HepG2 (cell line): ENCODE results near the gene SMTNL1. TPM values are rescaled to one million over a fixed set of nuclear protein-coding genes. Genes with fewer than 3 reads are reported as not detected.
A peak's percentile ranks its signal among the peaks of the same experiment; 100 is the strongest.

Source experiments
- ARNTL ChIP-seq: sonication (generic); formaldehyde crosslinking; IDR thresholded peaks from 2 replicates; pipeline ENCODE4 v1.4.0; 2020; ENCODE audit warnings: mild to moderate bottlenecking, missing genetic modification reagents
- ATF7-NPFF ChIP-seq: sonication (generic); formaldehyde crosslinking; IDR thresholded peaks from 2 replicates; pipeline ENCODE4 v1.8.1; 2023; ENCODE audit warnings: mild to moderate bottlenecking, low read depth, missing genetic modification reagents, moderate library complexity
- ATRX ChIP-seq: sonication (generic); formaldehyde crosslinking; IDR thresholded peaks from 2 replicates; pipeline ENCODE4 v1.4.0; 2020; ENCODE audit warnings: missing genetic modification reagents, borderline replicate concordance
- HCFC1 ChIP-seq: fragments of 150-350 bp; IDR thresholded peaks from 2 replicates; pipeline ENCODE4 v1.6.1; 2014; ENCODE audit warnings: low read depth, low read length
- HDAC2 ChIP-seq: sonication (generic); formaldehyde crosslinking; IDR thresholded peaks from 2 replicates; pipeline ENCODE4 v1.4.0; 2020; ENCODE audit warnings: missing genetic modification reagents
- KLF13 ChIP-seq: sonication (generic); formaldehyde crosslinking; IDR thresholded peaks from 2 replicates; pipeline ENCODE4 v1.4.0; 2020; ENCODE audit warnings: mild to moderate bottlenecking, missing genetic modification reagents
- MED8 ChIP-seq: sonication (generic); formaldehyde crosslinking; IDR thresholded peaks from 2 replicates; pipeline ENCODE4 v1.8.1; 2023; ENCODE audit warnings: mild to moderate bottlenecking, missing genetic modification reagents; ENCODE audit not compliant: insufficient replicate concordance
- ONECUT2 ChIP-seq: sonication (generic); formaldehyde crosslinking; IDR thresholded peaks from 2 replicates; pipeline ENCODE4 v1.4.0; 2020; ENCODE audit warnings: missing genetic modification reagents
- U2AF2 ChIP-seq: fragments of 200-400 bp; formaldehyde crosslinking; IDR thresholded peaks from 2 replicates; pipeline ENCODE4 v1.6.1; 2017; ENCODE audit warnings: low read depth, mild to moderate bottlenecking, low read length
- ZNF30 ChIP-seq: sonication (generic); formaldehyde crosslinking; IDR thresholded peaks from 2 replicates; pipeline ENCODE4 v1.5.0; 2020; ENCODE audit warnings: mild to moderate bottlenecking, missing genetic modification reagents
- ZNF33A ChIP-seq: sonication (generic); formaldehyde crosslinking; IDR thresholded peaks from 2 replicates; pipeline ENCODE4 v1.5.1; 2020; ENCODE audit warnings: missing genetic modification reagents, mild to moderate bottlenecking, moderate library complexity, borderline replicate concordance
- ZNF550 ChIP-seq: sonication (generic); formaldehyde crosslinking; IDR thresholded peaks from 2 replicates; pipeline ENCODE4 v1.4.0; 2020; ENCODE audit warnings: mild to moderate bottlenecking, missing genetic modification reagents, borderline replicate concordance
- polyA plus RNA-seq, 8 experiments: library from polyadenylated mRNA; depleted of rRNA in 3 of 8; stranded (reverse) in 7 of 8; unstranded in 1 of 8; fragments of >200 nt; fragmentation: Illumina TruSeq in 4 of 8; extraction: Trizol in 4 of 8; gene quantifications; 2 replicates each; pipeline versions ENCODE4 v1.2.1 to v1.2.3, GENCODE V29; 2011 to 2016; ENCODE audit warnings: low read depth in 4 of 8, missing spikeins in 1 of 8, mixed read lengths in 1 of 8; ENCODE audit not compliant: insufficient read depth in 1 of 8
- total RNA-seq, 5 experiments: library from RNA; depleted of rRNA; stranded (reverse); fragments of >200 nt; fragmentation: Illumina TruSeq; extraction: Trizol; gene quantifications; 2 replicates each; pipeline ENCODE4 v1.2.3, GENCODE V29; 2016; ENCODE audit warnings: low read depth in 1 of 5
- TF ChIP-seq, protein P1 (sequence below): sonication (generic); formaldehyde crosslinking; IDR thresholded peaks from 2 replicates; pipeline ENCODE4 v1.5.1; 2020; ENCODE audit warnings: mild to moderate bottlenecking, missing genetic modification reagents
- TF ChIP-seq, protein P2 (sequence below): sonication (generic); formaldehyde crosslinking; IDR thresholded peaks from 2 replicates; pipeline ENCODE4 v1.8.0; 2022; ENCODE audit warnings: mild to moderate bottlenecking, missing genetic modification reagents, moderate library complexity
- TF ChIP-seq, protein P3 (sequence below), 2 experiments: IDR thresholded peaks; 2 replicates each; pipeline ENCODE4 v1.6.1; 2011 to 2012; ENCODE audit warnings: low read length in 2 of 2, borderline replicate concordance in 1 of 2, low read depth in 1 of 2, mild to moderate bottlenecking in 1 of 2, moderate library complexity in 1 of 2
- TF ChIP-seq, protein P4 (sequence below): sonication (generic); formaldehyde crosslinking; IDR thresholded peaks from 2 replicates; pipeline ENCODE4 v1.9.0; 2021; ENCODE audit warnings: missing genetic modification reagents, borderline replicate concordance
- TF ChIP-seq, protein P5 (sequence below): sonication (generic); formaldehyde crosslinking; IDR thresholded peaks from 2 replicates; pipeline ENCODE4 v1.4.0; 2020; ENCODE audit warnings: missing genetic modification reagents
- TF ChIP-seq, protein P6 (sequence below): sonication (generic); formaldehyde crosslinking; IDR thresholded peaks from 2 replicates; pipeline ENCODE4 v1.4.0; 2020; ENCODE audit warnings: missing genetic modification reagents

The SMTNL1 gene
- total and polyA plus RNA-seq, 2 of the 13 experiments (the other 11 are each of a cell fraction or from before 2014, with no cell fraction given), result 0.04 TPM; not detected in 1

DNA sequence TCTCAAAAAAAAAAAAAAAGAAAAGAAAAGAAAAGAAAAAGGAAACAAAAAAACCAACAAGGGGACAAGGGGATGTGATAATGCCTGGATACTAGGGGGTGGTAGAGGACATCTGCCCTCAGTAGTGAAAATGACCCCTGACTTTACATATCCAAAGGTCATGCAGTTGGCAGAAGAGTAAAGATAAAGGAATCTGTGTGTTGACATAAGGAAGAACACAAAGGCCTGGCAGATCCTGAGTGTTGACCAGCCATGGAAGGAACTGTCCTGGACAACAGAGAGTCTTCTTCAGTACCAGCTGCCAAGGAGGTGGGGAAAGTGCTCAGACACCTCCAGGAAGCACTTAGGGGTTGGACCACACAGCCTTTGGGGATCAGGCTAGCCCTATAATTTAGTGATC, 34.5 kb upstream of the SMTNL1 start (continued):
- TF ChIP-seq MED8 (no peak), KLF13 (CRISPR knock-in tag) (no peak), HCFC1 (no peak), ATF7-NPFF (CRISPR knock-in tag) (no peak), U2AF2 (no peak), ZNF33A (CRISPR knock-in tag) (no peak), ZNF550 (CRISPR knock-in tag) (no peak), ONECUT2 (CRISPR knock-in tag) (no peak), ZNF30 (CRISPR knock-in tag) (no peak), ATRX (CRISPR knock-in tag) (no peak), ARNTL (CRISPR knock-in tag) (no peak), HDAC2 (CRISPR knock-in tag) (peak; percentile 82; the same call in 1 of the 2 replicates)
- TF ChIP-seq, protein P1, sequence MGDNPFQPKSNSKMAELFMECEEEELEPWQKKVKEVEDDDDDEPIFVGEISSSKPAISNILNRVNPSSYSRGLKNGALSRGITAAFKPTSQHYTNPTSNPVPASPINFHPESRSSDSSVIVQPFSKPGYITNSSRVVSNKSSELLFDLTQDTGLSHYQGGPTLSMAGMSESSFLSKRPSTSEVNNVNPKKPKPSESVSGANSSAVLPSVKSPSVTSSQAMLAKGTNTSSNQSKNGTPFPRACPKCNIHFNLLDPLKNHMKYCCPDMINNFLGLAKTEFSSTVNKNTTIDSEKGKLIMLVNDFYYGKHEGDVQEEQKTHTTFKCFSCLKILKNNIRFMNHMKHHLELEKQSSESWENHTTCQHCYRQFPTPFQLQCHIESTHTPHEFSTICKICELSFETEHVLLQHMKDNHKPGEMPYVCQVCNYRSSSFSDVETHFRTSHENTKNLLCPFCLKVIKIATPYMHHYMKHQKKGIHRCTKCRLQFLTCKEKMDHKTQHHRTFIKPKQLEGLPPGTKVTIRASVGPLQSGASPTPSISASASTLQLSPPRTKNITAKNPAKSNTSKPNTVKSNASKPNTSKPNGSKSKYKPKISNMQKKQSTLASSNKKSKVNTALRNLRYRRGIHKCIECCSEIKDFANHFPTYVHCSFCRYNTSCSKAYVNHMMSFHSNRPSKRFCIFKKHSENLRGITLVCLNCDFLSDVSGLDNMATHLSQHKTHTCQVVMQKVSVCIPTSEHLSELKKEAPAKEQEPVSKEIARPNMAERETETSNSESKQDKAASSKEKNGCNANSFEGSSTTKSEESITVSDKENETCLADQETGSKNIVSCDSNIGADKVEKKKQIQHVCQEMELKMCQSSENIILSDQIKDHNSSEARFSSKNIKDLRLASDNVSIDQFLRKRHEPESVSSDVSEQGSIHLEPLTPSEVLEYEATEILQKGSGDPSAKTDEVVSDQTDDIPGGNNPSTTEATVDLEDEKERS, result no peak
- TF ChIP-seq, protein P2, sequence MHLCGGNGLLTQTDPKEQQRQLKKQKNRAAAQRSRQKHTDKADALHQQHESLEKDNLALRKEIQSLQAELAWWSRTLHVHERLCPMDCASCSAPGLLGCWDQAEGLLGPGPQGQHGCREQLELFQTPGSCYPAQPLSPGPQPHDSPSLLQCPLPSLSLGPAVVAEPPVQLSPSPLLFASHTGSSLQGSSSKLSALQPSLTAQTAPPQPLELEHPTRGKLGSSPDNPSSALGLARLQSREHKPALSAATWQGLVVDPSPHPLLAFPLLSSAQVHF (CRISPR knock-in tag), result no peak
- TF ChIP-seq, protein P3, sequence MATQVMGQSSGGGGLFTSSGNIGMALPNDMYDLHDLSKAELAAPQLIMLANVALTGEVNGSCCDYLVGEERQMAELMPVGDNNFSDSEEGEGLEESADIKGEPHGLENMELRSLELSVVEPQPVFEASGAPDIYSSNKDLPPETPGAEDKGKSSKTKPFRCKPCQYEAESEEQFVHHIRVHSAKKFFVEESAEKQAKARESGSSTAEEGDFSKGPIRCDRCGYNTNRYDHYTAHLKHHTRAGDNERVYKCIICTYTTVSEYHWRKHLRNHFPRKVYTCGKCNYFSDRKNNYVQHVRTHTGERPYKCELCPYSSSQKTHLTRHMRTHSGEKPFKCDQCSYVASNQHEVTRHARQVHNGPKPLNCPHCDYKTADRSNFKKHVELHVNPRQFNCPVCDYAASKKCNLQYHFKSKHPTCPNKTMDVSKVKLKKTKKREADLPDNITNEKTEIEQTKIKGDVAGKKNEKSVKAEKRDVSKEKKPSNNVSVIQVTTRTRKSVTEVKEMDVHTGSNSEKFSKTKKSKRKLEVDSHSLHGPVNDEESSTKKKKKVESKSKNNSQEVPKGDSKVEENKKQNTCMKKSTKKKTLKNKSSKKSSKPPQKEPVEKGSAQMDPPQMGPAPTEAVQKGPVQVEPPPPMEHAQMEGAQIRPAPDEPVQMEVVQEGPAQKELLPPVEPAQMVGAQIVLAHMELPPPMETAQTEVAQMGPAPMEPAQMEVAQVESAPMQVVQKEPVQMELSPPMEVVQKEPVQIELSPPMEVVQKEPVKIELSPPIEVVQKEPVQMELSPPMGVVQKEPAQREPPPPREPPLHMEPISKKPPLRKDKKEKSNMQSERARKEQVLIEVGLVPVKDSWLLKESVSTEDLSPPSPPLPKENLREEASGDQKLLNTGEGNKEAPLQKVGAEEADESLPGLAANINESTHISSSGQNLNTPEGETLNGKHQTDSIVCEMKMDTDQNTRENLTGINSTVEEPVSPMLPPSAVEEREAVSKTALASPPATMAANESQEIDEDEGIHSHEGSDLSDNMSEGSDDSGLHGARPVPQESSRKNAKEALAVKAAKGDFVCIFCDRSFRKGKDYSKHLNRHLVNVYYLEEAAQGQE (IDR thresholded peaks at IDR 0.05; ENCODE audit: borderline replicate concordance in 1 of 2, low read depth in 1 of 2, low read length in 2 of 2), result no peak
- TF ChIP-seq, protein P4, sequence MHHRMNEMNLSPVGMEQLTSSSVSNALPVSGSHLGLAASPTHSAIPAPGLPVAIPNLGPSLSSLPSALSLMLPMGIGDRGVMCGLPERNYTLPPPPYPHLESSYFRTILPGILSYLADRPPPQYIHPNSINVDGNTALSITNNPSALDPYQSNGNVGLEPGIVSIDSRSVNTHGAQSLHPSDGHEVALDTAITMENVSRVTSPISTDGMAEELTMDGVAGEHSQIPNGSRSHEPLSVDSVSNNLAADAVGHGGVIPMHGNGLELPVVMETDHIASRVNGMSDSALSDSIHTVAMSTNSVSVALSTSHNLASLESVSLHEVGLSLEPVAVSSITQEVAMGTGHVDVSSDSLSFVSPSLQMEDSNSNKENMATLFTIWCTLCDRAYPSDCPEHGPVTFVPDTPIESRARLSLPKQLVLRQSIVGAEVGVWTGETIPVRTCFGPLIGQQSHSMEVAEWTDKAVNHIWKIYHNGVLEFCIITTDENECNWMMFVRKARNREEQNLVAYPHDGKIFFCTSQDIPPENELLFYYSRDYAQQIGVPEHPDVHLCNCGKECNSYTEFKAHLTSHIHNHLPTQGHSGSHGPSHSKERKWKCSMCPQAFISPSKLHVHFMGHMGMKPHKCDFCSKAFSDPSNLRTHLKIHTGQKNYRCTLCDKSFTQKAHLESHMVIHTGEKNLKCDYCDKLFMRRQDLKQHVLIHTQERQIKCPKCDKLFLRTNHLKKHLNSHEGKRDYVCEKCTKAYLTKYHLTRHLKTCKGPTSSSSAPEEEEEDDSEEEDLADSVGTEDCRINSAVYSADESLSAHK (CRISPR knock-in tag), result no peak
- TF ChIP-seq, protein P5, sequence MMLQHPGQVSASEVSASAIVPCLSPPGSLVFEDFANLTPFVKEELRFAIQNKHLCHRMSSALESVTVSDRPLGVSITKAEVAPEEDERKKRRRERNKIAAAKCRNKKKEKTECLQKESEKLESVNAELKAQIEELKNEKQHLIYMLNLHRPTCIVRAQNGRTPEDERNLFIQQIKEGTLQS (CRISPR knock-in tag), result no peak
- TF ChIP-seq, protein P6, sequence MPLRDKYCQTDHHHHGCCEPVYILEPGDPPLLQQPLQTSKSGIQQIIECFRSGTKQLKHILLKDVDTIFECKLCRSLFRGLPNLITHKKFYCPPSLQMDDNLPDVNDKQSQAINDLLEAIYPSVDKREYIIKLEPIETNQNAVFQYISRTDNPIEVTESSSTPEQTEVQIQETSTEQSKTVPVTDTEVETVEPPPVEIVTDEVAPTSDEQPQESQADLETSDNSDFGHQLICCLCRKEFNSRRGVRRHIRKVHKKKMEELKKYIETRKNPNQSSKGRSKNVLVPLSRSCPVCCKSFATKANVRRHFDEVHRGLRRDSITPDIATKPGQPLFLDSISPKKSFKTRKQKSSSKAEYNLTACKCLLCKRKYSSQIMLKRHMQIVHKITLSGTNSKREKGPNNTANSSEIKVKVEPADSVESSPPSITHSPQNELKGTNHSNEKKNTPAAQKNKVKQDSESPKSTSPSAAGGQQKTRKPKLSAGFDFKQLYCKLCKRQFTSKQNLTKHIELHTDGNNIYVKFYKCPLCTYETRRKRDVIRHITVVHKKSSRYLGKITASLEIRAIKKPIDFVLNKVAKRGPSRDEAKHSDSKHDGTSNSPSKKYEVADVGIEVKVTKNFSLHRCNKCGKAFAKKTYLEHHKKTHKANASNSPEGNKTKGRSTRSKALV, result no peak
